Panc1 (cell line): ENCODE results near the gene NCAPG. TPM values are rescaled to one million over a fixed set of nuclear protein-coding genes. Genes with fewer than 3 reads are reported as not detected.

Source experiments
- ATAC-seq: fragments of 200-7000 bp; cut with Tn5 transposase; 2 replicates; pipeline ENCODE4 v1.9.1; 2020; ENCODE audit warnings: mild to moderate bottlenecking, moderate library complexity
- BruUV-seq: library from RNA; stranded (reverse); fragments of 400-500 nt; replicated peaks from 2 replicates; lab custom pipeline; 2021; lab: Mats Ljungman, UMichigan
- CTCF ChIA-PET: fragments of 300-600 bp; sonication (Branson Sonifier 250); formaldehyde crosslinking; loops from one replicate; lab custom pipeline; 2022; ENCODE audit warnings: antibody characterized with exemption; lab: Charles Lee
- POLR2A ChIA-PET: fragments of 300-600 bp; sonication (Branson Sonifier 250); formaldehyde crosslinking; loops from one replicate; lab custom pipeline; 2022; ENCODE audit warnings: antibody characterized with exemption; lab: Charles Lee
- DNase-seq: peaks from one replicate; pipeline ENCODE4 v3.0.0-alpha.2; 2010; ENCODE audit warnings: low read depth, low spot score
- H3K27ac ChIP-seq: 2 replicates; pipeline ENCODE4 v1.5.1; 2011; ENCODE audit warnings: mild to moderate bottlenecking, low read length, inconsistent platforms
- H3K27me3 ChIP-seq: fragments of 200-500 bp; sonication (Bioruptor generic); 2 replicates; pipeline ENCODE4 v1.6.0; 2014; ENCODE audit warnings: low read length, inconsistent platforms; ENCODE audit not compliant: control insufficient read depth, insufficient read depth
- H3K36me3 ChIP-seq: fragments of 200-500 bp; sonication (Bioruptor generic); 2 replicates; pipeline ENCODE4 v1.5.1; 2014; ENCODE audit warnings: inconsistent platforms, mild to moderate bottlenecking, low read length, moderate library complexity; ENCODE audit not compliant: control insufficient read depth, insufficient read depth
- H3K4me1 ChIP-seq: 2 replicates; pipeline ENCODE4 v1.5.1; 2011; ENCODE audit warnings: inconsistent platforms, mild to moderate bottlenecking, low read length, moderate library complexity; ENCODE audit not compliant: control insufficient read depth, insufficient read depth
- H3K4me3 ChIP-seq, 2 experiments: 2 replicates each; pipeline ENCODE4 v1.5.1; 2011 to 2012; ENCODE audit warnings: low read depth in 2 of 2, low read length in 2 of 2, mild to moderate bottlenecking in 2 of 2, inconsistent platforms in 1 of 2, moderate library complexity in 1 of 2
- H3K9me3 ChIP-seq: fragments of 200-500 bp; sonication (Bioruptor generic); 2 replicates; pipeline ENCODE4 v1.5.1; 2014; ENCODE audit warnings: low read depth, mild to moderate bottlenecking, inconsistent platforms, low read length, moderate library complexity; ENCODE audit not compliant: control insufficient read depth, insufficient read depth
- CTCF ChIP-seq: fragments of 450-650 bp; IDR thresholded peaks from 2 replicates; pipeline ENCODE4 v1.5.1; 2017; ENCODE audit warnings: mild to moderate bottlenecking
- POLR2AphosphoS5 ChIP-seq: IDR thresholded peaks from 2 replicates; pipeline ENCODE4 v1.6.1; 2012; ENCODE audit warnings: mild to moderate bottlenecking, low read depth, low read length, moderate library complexity
- REST ChIP-seq, 2 experiments: IDR thresholded peaks; 2 replicates each; pipeline ENCODE4 v1.6.1; 2011 to 2012; ENCODE audit warnings: low read depth in 2 of 2, control low read depth in 1 of 2, low read length in 1 of 2, mild to moderate bottlenecking in 1 of 2, moderate library complexity in 1 of 2; ENCODE audit not compliant: insufficient read depth in 1 of 2
- SIN3A ChIP-seq: IDR thresholded peaks from 2 replicates; pipeline ENCODE4 v1.6.1; 2012; ENCODE audit warnings: low read depth, mild to moderate bottlenecking, low read length, moderate library complexity, borderline replicate concordance; ENCODE audit not compliant: insufficient read depth
- TCF7L2 ChIP-seq: IDR thresholded peaks from 2 replicates; pipeline ENCODE4 v1.6.1; 2011; ENCODE audit warnings: mild to moderate bottlenecking, low read depth, low read length, inconsistent platforms
- in situ Hi-C: cut with HindIII; loops from 2 replicates; pipeline ENCODE4 v1.10.0; 2016; ENCODE audit warnings: low sequenced_read_pairs, low pct_unique_long_range_greater_than_20kb
- intact Hi-C: fragments of 100-400 bp; cut with micrococcal nuclease; formaldehyde crosslinking; loops from one replicate; pipeline ENCODE4 v1.10.0; 2022; ENCODE audit not compliant: unreplicated experiment
- total RNA-seq: library from RNA; stranded (reverse); gene quantifications from one replicate; pipeline ENCODE4 v1.2.1, GENCODE V29; 2021; ENCODE audit not compliant: unreplicated experiment

Gene NCAPG
- total RNA-seq, 1 experiment from 2014 or later = 31.0 TPM

- ATAC-seq (no peak), DNase-seq (no peak)
- Histone ChIP-seq H3K27me3 (no peaks in the 10 kb centered on the region), H3K36me3 (no peaks in the 10 kb centered on the region), H3K9me3 (no peaks in the 10 kb centered on the region), H3K27ac (no peak overlapping the region), H3K4me3 (no peak overlapping the region), H3K4me1 (no peaks in the 10 kb centered on the region)
- in situ Hi-C loops (no loop called here), intact Hi-C loops (no loop called here)
- POLR2A ChIA-PET = no interaction called here
- TF ChIP-seq CTCF (no peak), REST (IDR thresholded peaks at IDR 0.05; ENCODE audit: insufficient read depth in 1 of 2, low read depth in 2 of 2, low read length in 1 of 2) (no peak), SIN3A (no peak), TCF7L2 (no peak), POLR2AphosphoS5 (no peak)
- CTCF ChIA-PET = no interaction called here
- BruUV-seq = no TSS peak
Measured at GRCh38 chr4:17869327-17869726, 58.5 kb downstream of the NCAPG start.

GRCh38 chr4:17875402-17876070 is 64.8 kb downstream of the NCAPG start:
- intact Hi-C loops (no loop called here), in situ Hi-C loops (no loop called here)
- H3K4me1 ChIP-seq = no peaks in the 10 kb centered on the region
- no peak overlapping the region for H3K4me3 ChIP-seq
- no peak overlapping the region for H3K27ac ChIP-seq
- ATAC-seq (no peak), DNase-seq (no peak)
- CTCF ChIA-PET = no interaction called here
- BruUV-seq = no TSS peak
- POLR2A ChIA-PET = interaction anchor here (0.6 kb wide), 1 partner anchor 42 kb away, joined by 4 read pairs; no protein-coding TSS in a partner anchor
- H3K27me3 ChIP-seq = no peaks in the 10 kb centered on the region
- TF ChIP-seq REST (IDR thresholded peaks at IDR 0.05; ENCODE audit: insufficient read depth in 1 of 2, low read depth in 2 of 2, low read length in 1 of 2) = no peak
- no peak for TF ChIP-seq CTCF
- TF ChIP-seq SIN3A = no peak
- TF ChIP-seq TCF7L2 = no peak
- no peak for TF ChIP-seq POLR2AphosphoS5
- H3K36me3 ChIP-seq = no peaks in the 10 kb centered on the region
- no peaks in the 10 kb centered on the region for H3K9me3 ChIP-seq
